ENCODE results near the gene A3GALT2. TPM values are rescaled to one million over a fixed set of nuclear protein-coding genes. Genes with fewer than 3 reads are reported as not detected.

A3GALT2 gene
- total and polyA plus RNA-seq, 9 of the 15 experiments (the other 6 are each of a cell fraction or from before 2014, with no cell fraction given): not detected

GRCh38 chr1:33358795-33359503 is 38.1 kb upstream of the A3GALT2 start (continued):
- no peak for TF ChIP-seq ASH1L (IDR thresholded peaks at IDR 0.05; ENCODE audit: borderline replicate concordance, low read depth, partially characterized antibody)
- no peak for TF ChIP-seq LCOR (CRISPR knock-in tag; IDR thresholded peaks at IDR 0.05)
- no peak for TF ChIP-seq RNF2 (IDR thresholded peaks at IDR 0.05)
- TF ChIP-seq FOSL1 (tag; conservative IDR thresholded peaks at IDR 0.05): no peak
- no peak for TF ChIP-seq FUS (optimal IDR thresholded peaks at IDR 0.05; ENCODE audit: low read depth, low read length)
- no peak for TF ChIP-seq NONO (IDR thresholded peaks at IDR 0.05; ENCODE audit: low read depth in 2 of 2, low read length in 1 of 2)
- no peak for TF ChIP-seq PYGO2 (tag; IDR thresholded peaks at IDR 0.05)
- no peak for TF ChIP-seq TSHZ1 (CRISPR knock-in tag; IDR thresholded peaks at IDR 0.05)
- no peak for TF ChIP-seq ZNF24 (IDR thresholded peaks at IDR 0.05)
- no peak for TF ChIP-seq SRSF7 (optimal IDR thresholded peaks at IDR 0.05; ENCODE audit: low read depth, low read length)
